ENCODE results near the gene COX7A2. TPM values are rescaled to one million over a fixed set of nuclear protein-coding genes. Genes with fewer than 3 reads are reported as not detected.

The COX7A2 gene
- total RNA-seq, 1 donor from 2014 or later, result 529 TPM

DNA sequence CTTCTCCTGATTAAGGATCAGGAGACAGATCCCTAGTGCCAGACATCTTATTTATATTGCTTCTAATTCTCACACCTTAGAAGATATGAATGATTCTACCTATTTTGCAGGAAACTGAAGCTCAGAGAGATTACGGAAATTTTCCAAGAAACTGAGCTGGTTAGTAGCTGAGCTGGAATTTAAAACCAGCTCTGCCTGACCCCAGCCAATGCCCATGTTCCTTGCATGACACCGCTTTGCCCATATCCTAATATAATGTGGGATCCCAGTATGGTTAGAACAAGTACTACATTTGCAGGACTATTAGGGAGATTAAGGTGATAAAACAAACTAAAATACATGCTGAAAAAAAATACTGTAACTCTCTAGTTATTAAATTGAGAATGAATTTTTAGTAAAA lies 39.1 kb upstream of the COX7A2 start:
- DNase-seq (ENCODE audit: low spot score), result no peak
- Mint-ChIP-seq H3K27me3 (ENCODE audit: low read depth) (no peaks in the 10 kb centered on the region), H3K4me1 (ENCODE audit: low read depth) (peaks cover 48% of the 10 kb centered on the region), H3K9me3 (no peaks in the 10 kb centered on the region), H3K27ac (no peak overlapping the region), H3K36me3 (ENCODE audit: low read depth) (peaks cover 27% of the 10 kb centered on the region), H3K4me3 (ENCODE audit: low read depth) (peak overlapping the region; percentile 64)
- intact Hi-C loops (cut with micrococcal nuclease), result loop anchor here (5.0 to 10.0 kb wide), 2 partner anchors 1758 to 1820 kb away; partner anchors contain the start of genes EEF1A1 and MTO1

DNA sequence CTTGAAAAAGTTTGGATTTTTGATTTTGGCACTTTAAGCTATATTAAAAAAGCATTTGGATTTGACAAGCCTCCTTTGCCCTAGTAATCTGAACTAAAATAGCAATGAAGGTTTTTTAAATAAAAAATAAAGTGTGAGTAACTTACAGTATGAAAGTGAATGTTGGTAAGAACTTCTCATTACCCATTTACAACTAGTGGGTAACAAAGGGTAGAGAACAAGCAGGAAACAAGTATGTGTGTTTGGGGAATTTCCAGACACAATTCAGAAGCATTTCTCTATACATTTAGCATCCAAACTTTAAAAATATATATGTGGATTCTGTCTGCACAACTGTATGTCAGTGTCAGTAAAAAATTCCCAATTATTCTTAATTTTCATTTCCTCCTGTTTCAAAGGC lies 38.1 kb upstream of the COX7A2 start:
- H3K27ac Mint-ChIP-seq, result peak overlapping the region; percentile 74
- H3K4me1 Mint-ChIP-seq (ENCODE audit: low read depth), result peaks cover 42% of the 10 kb centered on the region
- no peak for DNase-seq (ENCODE audit: low spot score)
- H3K36me3 Mint-ChIP-seq (ENCODE audit: low read depth), result peaks cover 23% of the 10 kb centered on the region
- no peaks in the 10 kb centered on the region for H3K27me3 Mint-ChIP-seq (ENCODE audit: low read depth)
- intact Hi-C loops (cut with micrococcal nuclease), result loop anchor here (5.0 to 10.0 kb wide), 2 partner anchors 1757 to 1819 kb away; partner anchors contain the start of genes EEF1A1 and MTO1
- H3K4me3 Mint-ChIP-seq (ENCODE audit: low read depth), result peak overlapping the region; percentile 58
- H3K9me3 Mint-ChIP-seq, result no peaks in the 10 kb centered on the region

DNA sequence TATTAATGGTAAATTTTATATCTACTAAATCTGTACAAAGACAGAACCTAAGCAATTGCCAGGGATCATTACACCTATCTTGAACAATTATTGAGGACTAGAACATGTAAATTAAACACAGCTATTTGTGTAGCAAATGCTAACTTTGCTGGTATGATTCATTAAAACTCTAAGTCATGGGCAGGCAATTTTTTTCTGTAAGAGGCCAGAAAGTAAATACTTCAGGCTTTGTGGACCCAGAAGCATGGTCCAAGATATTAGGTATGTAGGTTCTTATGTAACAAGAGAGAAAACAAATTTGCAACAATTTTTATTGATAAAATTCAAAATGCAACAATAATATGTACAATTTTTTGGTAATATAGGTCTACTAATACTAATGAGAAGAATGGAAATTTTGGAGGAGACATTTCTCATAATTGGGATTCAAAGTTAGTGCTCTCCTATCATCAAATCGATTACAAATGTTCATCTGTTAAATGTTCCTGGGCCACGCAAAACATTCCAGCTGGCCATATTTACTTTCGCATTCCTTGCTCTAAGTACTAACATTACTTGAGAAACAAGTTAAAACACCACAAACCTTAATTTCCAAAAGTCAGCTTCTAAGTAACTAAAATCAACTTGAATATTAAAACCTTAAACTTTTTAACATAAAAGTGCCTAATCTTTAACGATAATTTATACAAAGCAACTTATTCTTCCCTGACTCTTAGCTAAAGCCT lies 36.7 kb upstream of the COX7A2 start:
- Mint-ChIP-seq H3K9me3 (no peaks in the 10 kb centered on the region), H3K4me3 (ENCODE audit: low read depth) (peak overlapping the region; percentile 3), H3K4me1 (ENCODE audit: low read depth) (peaks cover 48% of the 10 kb centered on the region), H3K27me3 (ENCODE audit: low read depth) (no peaks in the 10 kb centered on the region), H3K27ac (no peak overlapping the region), H3K36me3 (ENCODE audit: low read depth) (peaks cover 36% of the 10 kb centered on the region)
- no peak for DNase-seq (ENCODE audit: low spot score)
- intact Hi-C loops (cut with micrococcal nuclease), result loop anchor here (5.0 to 10.0 kb wide), 2 partner anchors 1755 to 1818 kb away; partner anchors contain the start of genes EEF1A1 and MTO1

DNA sequence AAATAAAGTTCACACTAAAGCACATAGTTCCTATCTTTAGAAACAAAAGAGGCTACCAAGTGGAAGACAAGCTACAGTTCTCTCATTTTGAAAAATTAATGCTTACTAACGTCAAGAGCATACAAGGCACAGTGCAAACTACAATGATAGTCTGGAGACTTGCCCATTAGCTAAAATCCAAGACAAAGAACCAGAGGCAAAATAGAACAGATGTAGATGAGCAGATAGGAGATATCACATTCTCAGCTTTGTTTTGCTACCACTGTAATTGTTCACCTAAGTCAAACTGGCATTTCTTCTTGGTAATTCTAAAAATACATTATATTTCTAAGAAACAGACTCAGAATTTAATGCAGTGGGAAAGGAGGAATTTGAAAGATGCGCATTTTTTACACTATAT lies 35.8 kb upstream of the COX7A2 start:
- no peaks in the 10 kb centered on the region for H3K27me3 Mint-ChIP-seq (ENCODE audit: low read depth)
- no peaks in the 10 kb centered on the region for H3K9me3 Mint-ChIP-seq
- H3K36me3 Mint-ChIP-seq (ENCODE audit: low read depth), result peaks cover 43% of the 10 kb centered on the region
- DNase-seq (ENCODE audit: low spot score), result no peak
- no peak overlapping the region for H3K4me3 Mint-ChIP-seq (ENCODE audit: low read depth)
- intact Hi-C loops (cut with micrococcal nuclease), result no loop called here
- peaks cover 53% of the 10 kb centered on the region for H3K4me1 Mint-ChIP-seq (ENCODE audit: low read depth)
- no peak overlapping the region for H3K27ac Mint-ChIP-seq

DNA sequence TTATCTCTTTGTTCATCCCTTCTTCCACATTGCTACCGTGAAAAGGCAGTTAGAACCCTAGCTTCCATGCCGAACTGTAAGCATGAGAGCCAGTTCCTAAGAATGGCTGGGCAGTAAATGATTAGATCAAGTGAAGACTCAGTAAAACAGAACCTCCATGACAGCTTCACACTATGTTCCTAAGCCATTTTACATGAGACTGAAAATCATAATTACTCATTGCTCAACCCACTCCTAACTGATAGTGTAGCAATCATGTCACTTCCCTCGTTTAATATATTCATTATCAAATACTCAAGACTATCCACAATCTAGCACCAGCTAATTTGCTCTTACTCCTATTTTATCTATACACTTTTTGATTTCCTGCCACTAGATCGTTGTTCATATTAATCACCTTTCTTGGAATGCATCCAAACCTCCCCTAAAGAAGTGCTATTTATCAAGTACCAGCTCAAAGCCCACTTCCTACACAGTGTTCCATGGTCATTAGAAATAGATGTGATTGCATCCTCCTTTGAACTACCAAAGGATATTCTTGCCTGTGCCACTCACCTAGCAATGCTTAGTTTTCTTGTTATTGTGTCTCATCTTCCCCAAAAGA lies 35.0 kb upstream of the COX7A2 start:
- no peak for DNase-seq (ENCODE audit: low spot score)
- Mint-ChIP-seq H3K27ac (peak overlapping the region; percentile 73), H3K27me3 (ENCODE audit: low read depth) (no peaks in the 10 kb centered on the region), H3K36me3 (ENCODE audit: low read depth) (peaks cover 51% of the 10 kb centered on the region), H3K4me1 (ENCODE audit: low read depth) (peaks cover 60% of the 10 kb centered on the region), H3K4me3 (ENCODE audit: low read depth) (no peak overlapping the region), H3K9me3 (no peaks in the 10 kb centered on the region)
- intact Hi-C loops (cut with micrococcal nuclease), result no loop called here

DNA sequence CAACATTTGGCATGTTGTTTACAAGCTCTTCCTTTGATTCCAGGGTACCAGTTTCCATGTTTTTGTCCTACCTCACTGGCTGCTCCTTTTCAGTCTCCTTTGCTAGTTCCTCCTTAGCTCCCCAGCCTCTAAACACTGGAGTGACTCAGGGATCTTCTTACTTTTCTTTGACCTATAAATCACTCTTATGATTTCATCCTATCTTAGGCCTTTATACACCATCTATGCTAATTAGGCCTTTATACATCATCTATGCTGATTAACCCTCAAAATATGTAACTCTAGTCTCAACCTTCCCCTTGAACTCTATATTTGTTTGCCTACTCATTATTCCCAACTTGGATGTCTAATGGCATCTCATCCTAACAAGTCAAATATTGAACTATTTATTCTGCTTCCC lies 31.5 kb upstream of the COX7A2 start:
- no peaks in the 10 kb centered on the region for H3K9me3 Mint-ChIP-seq
- no peak overlapping the region for H3K4me3 Mint-ChIP-seq (ENCODE audit: low read depth)
- peak overlapping the region; percentile 67 for H3K27ac Mint-ChIP-seq
- intact Hi-C loops (cut with micrococcal nuclease), result no loop called here
- no peaks in the 10 kb centered on the region for H3K27me3 Mint-ChIP-seq (ENCODE audit: low read depth)
- peaks cover 63% of the 10 kb centered on the region for H3K4me1 Mint-ChIP-seq (ENCODE audit: low read depth)
- H3K36me3 Mint-ChIP-seq (ENCODE audit: low read depth), result peaks cover 75% of the 10 kb centered on the region
- DNase-seq (ENCODE audit: low spot score), result no peak

DNA sequence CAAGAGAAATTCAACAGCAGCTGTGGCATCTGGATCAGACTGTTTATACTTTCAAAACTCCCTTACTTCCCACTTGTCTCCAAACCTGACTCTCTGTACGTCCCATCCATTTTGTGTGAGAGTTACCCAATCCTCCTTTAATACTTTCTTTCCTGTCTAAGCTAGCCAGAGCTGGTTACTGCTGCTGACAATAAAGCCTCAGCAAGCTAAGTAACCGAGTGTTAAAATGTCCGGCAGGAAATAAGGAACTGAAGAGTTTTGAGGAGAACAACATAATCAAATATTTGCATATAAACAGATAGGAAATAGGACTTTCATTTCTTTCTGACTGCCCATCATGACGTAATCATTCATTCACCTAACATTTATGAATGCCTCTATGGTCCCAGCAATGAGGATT lies 29.4 kb upstream of the COX7A2 start:
- no peaks in the 10 kb centered on the region for H3K9me3 Mint-ChIP-seq
- peaks cover 63% of the 10 kb centered on the region for H3K36me3 Mint-ChIP-seq (ENCODE audit: low read depth)
- peaks cover 50% of the 10 kb centered on the region for H3K4me1 Mint-ChIP-seq (ENCODE audit: low read depth)
- H3K27ac Mint-ChIP-seq, result no peak overlapping the region
- no peaks in the 10 kb centered on the region for H3K27me3 Mint-ChIP-seq (ENCODE audit: low read depth)
- intact Hi-C loops (cut with micrococcal nuclease), result no loop called here
- no peak overlapping the region for H3K4me3 Mint-ChIP-seq (ENCODE audit: low read depth)
- no peak for DNase-seq (ENCODE audit: low spot score)

DNA sequence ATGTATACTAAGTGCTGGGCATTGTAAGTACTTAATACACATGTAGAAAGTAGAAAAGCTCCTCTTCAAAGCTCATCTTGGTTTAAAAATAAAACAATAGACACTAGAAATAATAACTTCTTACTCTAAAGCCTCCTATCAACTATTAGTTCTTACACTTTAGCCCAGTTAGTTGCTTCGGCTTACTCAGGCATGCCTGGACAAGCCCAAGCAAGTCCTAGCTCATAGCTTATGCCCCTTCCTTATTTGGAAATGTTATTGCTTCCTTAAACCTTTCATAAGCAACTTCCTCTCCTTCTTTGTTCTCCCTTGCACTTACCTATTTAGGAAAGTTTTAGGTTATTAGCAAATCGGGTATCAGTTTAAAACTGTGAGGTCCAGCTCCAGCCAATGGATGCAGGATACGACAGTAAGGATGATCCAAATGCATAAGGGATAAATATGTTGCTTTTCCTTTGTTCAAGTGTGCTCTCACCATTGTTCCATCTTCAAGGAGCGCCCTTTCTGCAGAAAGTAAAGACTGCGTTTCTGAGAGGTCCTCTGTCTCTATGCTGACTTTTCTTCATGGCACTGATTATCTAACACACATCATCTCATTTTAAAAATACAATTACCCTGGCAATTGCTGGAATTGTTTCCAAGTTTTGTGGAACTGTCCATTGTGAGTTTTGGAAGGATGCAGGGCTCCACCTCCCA lies 28.7 kb upstream of the COX7A2 start:
- Mint-ChIP-seq H3K9me3 (no peaks in the 10 kb centered on the region), H3K27me3 (ENCODE audit: low read depth) (no peaks in the 10 kb centered on the region), H3K36me3 (ENCODE audit: low read depth) (peaks cover 65% of the 10 kb centered on the region), H3K4me1 (ENCODE audit: low read depth) (peaks cover 53% of the 10 kb centered on the region), H3K27ac (no peak overlapping the region), H3K4me3 (ENCODE audit: low read depth) (no peak overlapping the region)
- no peak for DNase-seq (ENCODE audit: low spot score)
- intact Hi-C loops (cut with micrococcal nuclease), result no loop called here

DNA sequence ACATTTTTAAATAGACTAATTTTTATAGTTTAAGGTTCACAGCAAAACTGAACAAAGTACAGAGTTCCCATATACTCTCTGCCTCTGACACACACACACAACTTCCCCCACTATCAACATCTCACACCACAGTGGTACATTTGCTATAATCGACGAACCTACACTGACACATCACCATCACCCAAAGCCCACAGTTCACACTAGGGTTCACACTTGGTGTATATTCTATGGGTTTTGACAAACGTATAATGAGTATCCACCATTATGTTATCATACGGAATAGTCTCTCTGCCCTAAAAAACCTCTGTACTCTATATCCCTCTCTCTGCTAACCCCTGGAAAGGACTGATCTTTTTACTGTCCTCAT lies 25.4 kb upstream of the COX7A2 start:
- no peak overlapping the region for H3K4me3 Mint-ChIP-seq (ENCODE audit: low read depth)
- H3K27ac Mint-ChIP-seq, result no peak overlapping the region
- peaks cover 36% of the 10 kb centered on the region for H3K36me3 Mint-ChIP-seq (ENCODE audit: low read depth)
- H3K27me3 Mint-ChIP-seq (ENCODE audit: low read depth), result no peaks in the 10 kb centered on the region
- no peaks in the 10 kb centered on the region for H3K9me3 Mint-ChIP-seq
- H3K4me1 Mint-ChIP-seq (ENCODE audit: low read depth), result peaks cover 33% of the 10 kb centered on the region
- DNase-seq (ENCODE audit: low spot score), result no peak
- intact Hi-C loops (cut with micrococcal nuclease), result no loop called here

DNA sequence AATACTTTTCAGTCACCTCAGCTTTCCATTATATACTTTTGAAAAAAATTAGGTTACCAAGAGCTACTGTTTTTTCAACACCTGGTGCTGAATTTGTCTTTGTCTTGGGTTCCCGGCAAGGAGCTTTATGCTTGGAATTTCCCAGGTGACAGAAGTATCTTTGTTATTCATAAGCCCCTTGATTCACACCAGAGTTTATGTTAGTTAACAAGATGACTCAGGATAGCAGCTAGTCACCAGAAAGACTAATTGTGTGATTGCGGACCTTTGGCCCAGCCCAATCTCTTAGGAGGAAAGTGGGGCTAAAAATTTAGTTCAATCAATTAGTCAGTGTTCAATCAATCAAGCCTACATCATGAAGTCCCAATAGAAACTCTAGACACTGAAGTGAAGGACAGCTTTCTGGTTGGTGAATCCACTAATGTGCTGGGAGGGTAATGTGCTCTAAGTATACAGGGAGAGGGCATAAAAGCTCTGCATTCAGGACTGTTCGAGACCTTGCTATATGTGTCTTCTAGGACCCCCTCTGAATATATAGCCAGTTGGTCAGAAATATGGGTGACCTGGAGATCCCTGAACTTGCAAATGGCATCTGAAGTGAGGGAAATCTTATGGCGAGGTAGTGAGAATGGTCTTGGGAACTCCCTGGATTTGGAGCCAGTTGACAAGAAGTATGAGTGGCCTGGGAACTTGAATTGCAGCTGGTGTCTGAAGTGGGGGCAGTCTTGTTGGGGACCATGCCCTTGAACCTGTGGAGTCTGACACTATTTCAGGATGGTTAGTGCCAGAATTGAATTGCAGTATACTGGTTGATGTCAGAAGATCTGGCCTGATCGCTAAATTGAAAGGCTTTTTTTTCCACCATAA lies 24.8 kb upstream of the COX7A2 start:
- no peaks in the 10 kb centered on the region for H3K27me3 Mint-ChIP-seq (ENCODE audit: low read depth)
- no peaks in the 10 kb centered on the region for H3K9me3 Mint-ChIP-seq
- peaks cover 31% of the 10 kb centered on the region for H3K36me3 Mint-ChIP-seq (ENCODE audit: low read depth)
- H3K4me3 Mint-ChIP-seq (ENCODE audit: low read depth), result no peak overlapping the region
- intact Hi-C loops (cut with micrococcal nuclease), result no loop called here
- H3K27ac Mint-ChIP-seq, result no peak overlapping the region
- H3K4me1 Mint-ChIP-seq (ENCODE audit: low read depth), result peaks cover 30% of the 10 kb centered on the region
- DNase-seq (ENCODE audit: low spot score), result no peak

DNA sequence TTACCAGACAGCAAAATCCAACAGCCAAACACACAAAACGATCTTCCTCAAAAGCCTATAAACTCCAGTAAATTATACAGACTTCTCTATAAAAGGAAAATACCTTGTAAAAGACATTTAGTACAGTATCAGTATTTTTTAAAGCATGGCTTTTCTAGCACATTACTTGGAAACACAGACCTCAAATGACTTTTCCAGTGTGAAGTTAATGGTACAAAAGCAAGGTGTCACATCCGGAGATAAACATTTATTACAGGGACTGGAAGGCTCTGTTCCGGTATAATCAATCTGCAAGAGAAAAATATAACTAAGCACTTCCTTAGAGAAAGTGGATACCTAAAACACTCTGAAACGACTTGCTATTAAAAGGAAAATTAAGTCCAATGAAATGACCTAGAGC lies 23.9 kb upstream of the COX7A2 start:
- Mint-ChIP-seq H3K4me1 (ENCODE audit: low read depth) (peaks cover 27% of the 10 kb centered on the region), H3K27me3 (ENCODE audit: low read depth) (no peaks in the 10 kb centered on the region), H3K4me3 (ENCODE audit: low read depth) (no peak overlapping the region), H3K36me3 (ENCODE audit: low read depth) (peaks cover 28% of the 10 kb centered on the region), H3K9me3 (no peaks in the 10 kb centered on the region), H3K27ac (no peak overlapping the region)
- DNase-seq (ENCODE audit: low spot score), result no peak
- intact Hi-C loops (cut with micrococcal nuclease), result loop anchor here (2.0 kb wide), 1 partner anchor 17 kb away; the partner anchor contains the start of gene TMEM30A

DNA sequence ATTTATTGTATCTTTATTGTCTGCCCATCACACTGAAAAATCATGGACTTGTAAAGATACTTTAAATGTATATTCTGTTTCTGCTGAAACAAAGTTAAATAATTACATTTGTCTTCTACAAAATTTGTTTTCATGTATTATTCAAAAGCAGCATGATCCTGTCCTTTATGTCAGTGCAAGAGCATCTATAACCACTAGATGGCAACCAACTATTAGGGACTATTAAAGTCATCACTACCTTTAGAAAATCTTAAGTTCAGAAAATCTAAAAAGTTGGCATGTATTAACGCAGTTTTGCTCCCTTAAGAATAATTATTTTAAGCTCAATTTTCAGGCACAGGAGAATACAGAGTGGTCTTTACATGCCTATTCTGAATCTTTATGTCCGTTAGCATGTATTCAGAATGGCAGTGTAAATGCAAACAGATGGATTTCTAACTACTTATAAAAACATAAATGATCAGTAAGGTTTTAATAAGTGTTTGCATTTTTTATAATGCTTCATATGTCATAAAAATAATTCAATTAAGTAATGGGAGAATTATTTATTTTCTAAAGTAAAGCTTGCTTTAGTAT lies 23.2 kb upstream of the COX7A2 start:
- Mint-ChIP-seq H3K4me1 (ENCODE audit: low read depth) (peaks cover 22% of the 10 kb centered on the region), H3K4me3 (ENCODE audit: low read depth) (no peak overlapping the region), H3K27me3 (ENCODE audit: low read depth) (no peaks in the 10 kb centered on the region)

More for the DNA sequence above, 23.2 kb upstream of the COX7A2 start:
- Mint-ChIP-seq H3K9me3 (no peaks in the 10 kb centered on the region), H3K27ac (no peak overlapping the region), H3K36me3 (ENCODE audit: low read depth) (peaks cover 22% of the 10 kb centered on the region)
- DNase-seq (ENCODE audit: low spot score), result no peak
- intact Hi-C loops (cut with micrococcal nuclease), result loop anchor here (1.0 to 2.0 kb wide), 2 partner anchors 18 to 259 kb away; partner anchors contain the start of gene TMEM30A

All from activated T-helper 2 cell treated with anti-CD3 and anti-CD28 coated beads, Interferon-gamma antibody, Interleukin-2, Interleukin-4, amounts not matched to agents 10 μg/mL and 5 μg/mL and 100 μg/mL, durations not matched to agents 14 hours and 24 hours and 36 hours (primary cell).